Endothelial cell of umbilical vein (primary cell): Measurements from ENCODE around the gene SPSB1. TPM values are rescaled to one million over a fixed set of nuclear protein-coding genes. Genes with fewer than 3 reads are reported as not detected.

Experiments
- BruUV-seq: library from RNA; stranded (reverse); fragments of 400-500 nt; replicated peaks from 2 replicates; lab custom pipeline; 2021; lab: Mats Ljungman, UMichigan
- CTCF ChIA-PET: fragments of 300-600, 350-600 bp; sonication (Branson Sonifier 250); formaldehyde crosslinking; loops from one replicate; lab custom pipeline; 2021; ENCODE audit warnings: antibody characterized with exemption, inconsistent platforms; lab: Charles Lee
- POLR2A ChIA-PET: fragments of 300-600, 350-600 bp; sonication (Branson Sonifier 250); formaldehyde crosslinking; loops from one replicate; lab custom pipeline; 2021; ENCODE audit warnings: antibody characterized with exemption, inconsistent platforms; lab: Charles Lee
- DNase-seq: peaks from one replicate; pipeline ENCODE4 v3.0.0-alpha.2; 2011; ENCODE audit warnings: low read depth, low spot score
- FAIRE-seq: peaks from 2 replicates; lab custom pipeline; 2011; peaks lifted over from hg19 to GRCh38; lab: Jason Lieb, UNC
- H2AFZ ChIP-seq: 2 replicates; pipeline ENCODE4 v1.6.0; 2012; ENCODE audit warnings: low read depth, low read length, control low read depth, inconsistent platforms
- H3K27ac ChIP-seq: 2 replicates; pipeline ENCODE4 v1.5.1; 2011; ENCODE audit warnings: low read depth, mild to moderate bottlenecking, control low read depth, low read length, moderate library complexity; ENCODE audit not compliant: insufficient read depth
- H3K27me3 ChIP-seq, 2 experiments: 2 replicates each; pipeline versions ENCODE4 v1.6.0 to v1.6.1; 2011; ENCODE audit warnings: low read length in 2 of 2, mixed read lengths in 1 of 2; ENCODE audit not compliant: control insufficient read depth in 2 of 2, insufficient read depth in 2 of 2
- H3K36me3 ChIP-seq, 2 experiments: 2 replicates in 1 of 2; 3 replicates in 1 of 2; pipeline ENCODE4 v1.5.1; 2011; ENCODE audit warnings: low read length in 2 of 2, mild to moderate bottlenecking in 1 of 2, moderate library complexity in 1 of 2; ENCODE audit not compliant: control insufficient read depth in 2 of 2, insufficient read depth in 2 of 2; ENCODE audit errors: extremely low read depth in 1 of 2
- H3K4me1 ChIP-seq: 3 replicates; pipeline ENCODE4 v1.5.1; 2011; ENCODE audit warnings: mild to moderate bottlenecking, low read length; ENCODE audit not compliant: control insufficient read depth, insufficient read depth; ENCODE audit errors: extremely low read depth
- H3K4me2 ChIP-seq: 2 replicates; pipeline ENCODE4 v1.6.1; 2011; ENCODE audit warnings: low read length, control low read depth, mixed read lengths; ENCODE audit not compliant: insufficient read depth
- H3K4me3 ChIP-seq, 3 experiments: fragments of 200-600 bp in 1 of 3; sonication (generic), shearing (Covaris generic) in 1 of 3; replicated peaks in 1 of 3; 2 replicates each; pipeline ENCODE4 v1.5.1; 2011 to 2016; ENCODE audit warnings: control low read depth in 3 of 3, low read length in 3 of 3, mild to moderate bottlenecking in 2 of 3, inconsistent platforms in 1 of 3, low read depth in 1 of 3, moderate library complexity in 1 of 3; ENCODE audit not compliant: insufficient read depth in 1 of 3
- H3K79me2 ChIP-seq: 2 replicates; pipeline ENCODE4 v1.6.0; 2012; ENCODE audit warnings: low read length, inconsistent platforms; ENCODE audit not compliant: control insufficient read depth, insufficient read depth
- H3K9ac ChIP-seq: replicated peaks from 2 replicates; pipeline ENCODE3; 2011; ENCODE audit warnings: low read length, control low read depth; ENCODE audit not compliant: insufficient read depth; ENCODE audit errors: extremely low read depth
- H3K9me1 ChIP-seq: replicated peaks from 3 replicates; pipeline ENCODE4 v1.6.0; 2011; ENCODE audit warnings: mild to moderate bottlenecking, low read length; ENCODE audit not compliant: control insufficient read depth, insufficient read depth; ENCODE audit errors: extremely low read depth
- H3K9me3 ChIP-seq: replicated peaks from 2 replicates; pipeline ENCODE4 v1.5.1; 2012; ENCODE audit warnings: low read length, inconsistent platforms; ENCODE audit not compliant: control insufficient read depth, insufficient read depth
- H4K20me1 ChIP-seq: replicated peaks from 2 replicates; pipeline ENCODE3; 2011; ENCODE audit warnings: mild to moderate bottlenecking, low read length; ENCODE audit not compliant: control insufficient read depth, insufficient read depth; ENCODE audit errors: extremely low read depth
- EZH2 ChIP-seq: IDR thresholded peaks from 2 replicates; pipeline ENCODE4 v1.6.1; 2012; ENCODE audit warnings: borderline replicate concordance, low read depth, mild to moderate bottlenecking, moderate library complexity, low read length, inconsistent platforms; ENCODE audit not compliant: severe bottlenecking
- FOS ChIP-seq: IDR thresholded peaks from 2 replicates; pipeline ENCODE4 v1.6.1; 2011; ENCODE audit warnings: mild to moderate bottlenecking, low read length, moderate library complexity, borderline replicate concordance; ENCODE audit not compliant: insufficient read depth
- GATA2 ChIP-seq: IDR thresholded peaks from 2 replicates; pipeline ENCODE4 v1.7.0; 2011; ENCODE audit warnings: low read depth, mild to moderate bottlenecking, moderate library complexity, mixed read lengths, low read length; ENCODE audit not compliant: insufficient read length, insufficient read depth
- JUN ChIP-seq: IDR thresholded peaks from 2 replicates; pipeline ENCODE4 v1.6.1; 2011; ENCODE audit warnings: borderline replicate concordance, low read depth; ENCODE audit not compliant: insufficient read length, insufficient read depth
- MYC ChIP-seq: IDR thresholded peaks from one replicate; pipeline ENCODE4 v1.6.1; 2011; ENCODE audit warnings: mild to moderate bottlenecking, low read depth, low read length
- POLR2A ChIP-seq: IDR thresholded peaks from 2 replicates; pipeline ENCODE4 v1.6.1; 2012; ENCODE audit warnings: low read depth, mild to moderate bottlenecking, control low read depth, low read length
- POLR2AphosphoS5 ChIP-seq: IDR thresholded peaks from 2 replicates; pipeline ENCODE4 v1.6.1; 2012; ENCODE audit warnings: low read depth, mild to moderate bottlenecking, control low read depth, low read length, moderate library complexity; ENCODE audit not compliant: insufficient read depth
- dilution Hi-C: fragments of 300-500 bp; cut with MboI; formaldehyde crosslinking; loops from one replicate; pipeline ENCODE4 v1.15.0; 2019; ENCODE audit warnings: low sequenced_read_pairs; ENCODE audit not compliant: extremely low pct_ligation_motif_present
- intact Hi-C: fragments of 100-400 bp; cut with micrococcal nuclease; formaldehyde crosslinking; loops from one replicate; pipeline ENCODE4 v1.10.0; 2022
- polyA plus RNA-seq, 4 experiments: library from polyadenylated mRNA; depleted of rRNA in 3 of 4; stranded (reverse) in 3 of 4; unstranded in 1 of 4; fragments of >200 nt; gene quantifications; 2 replicates each; pipeline versions ENCODE4 v1.2.1 to v1.2.3, GENCODE V29; 2011 to 2012; ENCODE audit warnings: missing spikeins in 1 of 4
- total RNA-seq: library from RNA; stranded (reverse); gene quantifications from 2 replicates; pipeline ENCODE4 v1.2.3, GENCODE V29; 2021
- TF ChIP-seq, protein P1 (sequence below): IDR thresholded peaks from 2 replicates; pipeline ENCODE4 v1.6.1; 2011; ENCODE audit not compliant: insufficient read depth, insufficient read length
- TF ChIP-seq, protein P2 (sequence below), 2 donors: IDR thresholded peaks; 1 replicate in 1 of 2; 2 replicates in 1 of 2; pipeline ENCODE4 v1.5.1; 2011; ENCODE audit warnings: low read length in 2 of 2, mild to moderate bottlenecking in 2 of 2, moderate library complexity in 2 of 2, control low read depth in 1 of 2, inconsistent platforms in 1 of 2, low read depth in 1 of 2; ENCODE audit not compliant: insufficient read depth in 1 of 2; ENCODE audit errors: extremely low read depth in 1 of 2

Gene SPSB1
- total and polyA plus RNA-seq, 2 donors (not counting 3 experiments of a cell fraction or from before 2014, with no cell fraction given): 41.9 to 61.2 TPM

DNA sequence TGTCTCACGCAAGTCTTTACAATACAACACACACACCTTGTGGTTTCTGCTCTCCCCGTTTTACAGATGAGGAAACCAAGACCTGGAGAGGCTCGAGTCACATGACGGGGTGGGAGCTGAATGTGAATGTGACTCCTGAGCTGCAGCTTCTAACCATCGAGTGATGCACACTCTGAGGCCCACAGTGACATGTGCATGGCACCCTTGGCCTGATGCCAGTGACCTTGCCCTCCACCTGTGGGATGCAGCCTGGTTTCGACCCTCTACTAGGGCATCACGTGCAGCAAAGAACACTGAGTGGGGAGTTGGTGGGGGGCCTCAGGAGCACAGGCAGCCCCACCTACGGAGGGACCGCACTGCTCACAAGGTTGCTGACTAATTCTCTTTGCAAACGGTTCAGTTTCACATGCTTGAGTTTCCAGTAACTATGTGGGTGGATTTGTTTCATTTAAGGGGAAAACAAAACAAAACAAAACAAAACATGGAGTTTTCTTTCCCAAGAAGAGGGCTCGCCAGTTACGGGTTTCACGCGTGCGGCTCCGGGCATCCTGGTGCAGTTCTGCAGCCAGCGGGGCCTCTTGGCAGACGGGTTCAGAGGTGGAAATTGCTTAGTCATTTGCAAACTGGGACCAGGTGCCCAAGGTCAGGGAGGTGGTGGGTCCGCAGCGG is 22.9 kb downstream of the SPSB1 start:
- Histone ChIP-seq H3K27ac (peak overlapping the region; percentile 18), H3K4me3 (no peak overlapping the region), H3K79me2 (peaks cover 93% of the 10 kb centered on the region), H3K9me1 (no peaks in the 10 kb centered on the region), H4K20me1 (peaks cover 7% of the 10 kb centered on the region), H3K27me3 (no peaks in the 10 kb centered on the region), H2AFZ (no peak overlapping the region), H3K36me3 (peaks cover 2 to 10% of the 10 kb centered on the region in 2 experiments), H3K4me1 (peaks cover 18% of the 10 kb centered on the region), H3K9me3 (no peaks in the 10 kb centered on the region), H3K9ac (no peak overlapping the region), H3K4me2 (no peak overlapping the region)
- DNase-seq (peak; percentile 23), FAIRE-seq (no peak)
- BruUV-seq: no TSS peak
- POLR2A ChIA-PET: no interaction called here
- intact Hi-C loops (loop anchor here (1.0 kb wide), 1 partner anchor 12 kb away; no protein-coding TSS in a partner anchor), dilution Hi-C loops (no loop called here)
- TF ChIP-seq POLR2A (no peak), FOS (no peak), MYC (no peak), JUN (no peak), POLR2AphosphoS5 (no peak), EZH2 (no peak), GATA2 (no peak)
- TF ChIP-seq, protein P1, sequence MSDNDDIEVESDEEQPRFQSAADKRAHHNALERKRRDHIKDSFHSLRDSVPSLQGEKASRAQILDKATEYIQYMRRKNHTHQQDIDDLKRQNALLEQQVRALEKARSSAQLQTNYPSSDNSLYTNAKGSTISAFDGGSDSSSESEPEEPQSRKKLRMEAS: no peak
- TF ChIP-seq, protein P2, sequence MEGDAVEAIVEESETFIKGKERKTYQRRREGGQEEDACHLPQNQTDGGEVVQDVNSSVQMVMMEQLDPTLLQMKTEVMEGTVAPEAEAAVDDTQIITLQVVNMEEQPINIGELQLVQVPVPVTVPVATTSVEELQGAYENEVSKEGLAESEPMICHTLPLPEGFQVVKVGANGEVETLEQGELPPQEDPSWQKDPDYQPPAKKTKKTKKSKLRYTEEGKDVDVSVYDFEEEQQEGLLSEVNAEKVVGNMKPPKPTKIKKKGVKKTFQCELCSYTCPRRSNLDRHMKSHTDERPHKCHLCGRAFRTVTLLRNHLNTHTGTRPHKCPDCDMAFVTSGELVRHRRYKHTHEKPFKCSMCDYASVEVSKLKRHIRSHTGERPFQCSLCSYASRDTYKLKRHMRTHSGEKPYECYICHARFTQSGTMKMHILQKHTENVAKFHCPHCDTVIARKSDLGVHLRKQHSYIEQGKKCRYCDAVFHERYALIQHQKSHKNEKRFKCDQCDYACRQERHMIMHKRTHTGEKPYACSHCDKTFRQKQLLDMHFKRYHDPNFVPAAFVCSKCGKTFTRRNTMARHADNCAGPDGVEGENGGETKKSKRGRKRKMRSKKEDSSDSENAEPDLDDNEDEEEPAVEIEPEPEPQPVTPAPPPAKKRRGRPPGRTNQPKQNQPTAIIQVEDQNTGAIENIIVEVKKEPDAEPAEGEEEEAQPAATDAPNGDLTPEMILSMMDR (IDR thresholded peaks at IDR 0.05; ENCODE audit: extremely low read depth in 1 of 2, insufficient read depth in 1 of 2, low read depth in 1 of 2, low read length in 2 of 2): no peak
- CTCF ChIA-PET: interaction anchor here (1.4 to 1.9 kb wide), 2 partner anchors 49 to 83 kb away, joined by 3 to 5 read pairs; no protein-coding TSS in a partner anchor
